ELF-1 (cell line): ENCODE results near the gene ASRGL1.

Experiments used
- DNase-seq: peaks from one replicate; pipeline ENCODE4 v3.0.0-alpha.2; 2016; ENCODE audit warnings: low read depth, low spot score

The ASRGL1 gene

DNA sequence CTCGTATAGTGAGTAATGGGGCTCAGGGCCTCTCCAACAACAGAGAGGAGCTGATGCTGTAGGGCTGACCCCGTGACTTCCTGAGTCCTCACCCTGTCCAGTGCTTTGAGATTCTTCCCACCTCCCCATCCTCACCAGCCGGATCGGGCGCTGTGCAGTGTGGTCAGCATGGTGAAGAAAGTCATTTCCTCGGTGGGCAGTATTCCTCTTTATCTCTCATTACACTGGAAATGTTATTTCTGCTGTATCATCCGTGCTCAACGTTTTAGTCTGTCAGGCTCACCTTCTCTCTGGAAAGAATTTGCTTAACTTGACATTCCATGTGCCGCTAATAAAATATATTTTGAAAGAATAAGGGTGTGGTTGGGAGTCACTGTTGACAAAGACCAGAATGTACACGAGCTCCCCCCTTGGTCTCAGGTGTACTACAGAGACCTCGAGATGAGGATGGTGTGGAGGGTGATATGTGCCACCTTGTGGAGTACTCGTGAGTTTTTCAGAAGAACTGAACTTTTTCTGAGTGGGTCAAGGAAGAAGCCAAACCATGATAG lies 55.9 kb downstream of the ASRGL1 start:
- no peak for DNase-seq

DNA sequence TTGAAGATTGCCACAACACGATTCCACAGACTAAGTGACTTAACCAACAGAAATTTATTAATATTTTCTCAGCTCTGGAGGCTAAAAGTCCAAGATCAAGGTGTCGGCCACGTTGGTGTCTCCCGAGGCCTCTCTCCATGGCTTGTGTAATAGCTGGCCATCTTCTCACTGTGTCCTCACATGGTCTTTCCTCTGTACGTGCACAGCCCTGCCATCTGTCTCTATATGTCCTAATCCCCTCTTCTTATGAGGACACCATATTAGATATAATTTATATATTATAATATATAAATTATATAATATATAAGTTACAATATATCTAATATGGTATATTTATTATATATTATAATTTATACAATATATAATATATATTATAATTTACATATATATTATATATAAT lies 56.5 kb downstream of the ASRGL1 start:
- no peak for DNase-seq

DNA sequence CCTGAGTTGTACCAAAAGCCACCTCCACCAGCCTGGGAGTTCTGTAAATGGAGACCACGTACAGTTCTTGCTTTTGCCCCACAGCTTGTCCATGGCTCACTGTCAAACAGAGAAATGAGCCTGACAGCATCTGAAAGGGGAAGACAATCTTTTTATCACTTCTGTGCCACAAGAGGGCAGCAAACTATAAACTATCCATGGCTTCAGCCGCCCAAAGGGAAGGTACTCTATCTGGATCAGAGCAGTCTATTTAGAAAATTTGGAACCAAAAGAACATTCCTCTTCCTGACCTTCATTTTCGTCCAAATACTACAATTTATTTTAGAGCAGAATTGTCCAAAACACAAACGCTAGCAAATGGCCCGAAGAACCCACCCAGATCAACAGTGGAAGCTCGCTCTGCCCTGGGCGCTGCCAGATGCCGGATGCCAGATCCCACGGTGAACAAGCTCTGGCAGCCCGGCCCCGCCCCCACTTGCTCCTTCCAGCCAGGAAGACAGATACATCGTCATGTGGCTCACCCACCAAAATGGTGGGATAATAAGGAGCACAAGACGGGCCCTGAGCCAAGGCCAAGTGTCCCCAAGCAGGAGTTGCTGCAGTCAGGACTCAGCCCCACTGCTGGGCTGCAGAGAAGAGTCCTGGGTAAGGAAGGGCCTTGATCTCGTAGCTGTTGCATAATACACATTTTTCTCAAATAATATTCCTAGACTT lies 57.7 kb downstream of the ASRGL1 start:
- DNase-seq = peak; percentile 87

DNA sequence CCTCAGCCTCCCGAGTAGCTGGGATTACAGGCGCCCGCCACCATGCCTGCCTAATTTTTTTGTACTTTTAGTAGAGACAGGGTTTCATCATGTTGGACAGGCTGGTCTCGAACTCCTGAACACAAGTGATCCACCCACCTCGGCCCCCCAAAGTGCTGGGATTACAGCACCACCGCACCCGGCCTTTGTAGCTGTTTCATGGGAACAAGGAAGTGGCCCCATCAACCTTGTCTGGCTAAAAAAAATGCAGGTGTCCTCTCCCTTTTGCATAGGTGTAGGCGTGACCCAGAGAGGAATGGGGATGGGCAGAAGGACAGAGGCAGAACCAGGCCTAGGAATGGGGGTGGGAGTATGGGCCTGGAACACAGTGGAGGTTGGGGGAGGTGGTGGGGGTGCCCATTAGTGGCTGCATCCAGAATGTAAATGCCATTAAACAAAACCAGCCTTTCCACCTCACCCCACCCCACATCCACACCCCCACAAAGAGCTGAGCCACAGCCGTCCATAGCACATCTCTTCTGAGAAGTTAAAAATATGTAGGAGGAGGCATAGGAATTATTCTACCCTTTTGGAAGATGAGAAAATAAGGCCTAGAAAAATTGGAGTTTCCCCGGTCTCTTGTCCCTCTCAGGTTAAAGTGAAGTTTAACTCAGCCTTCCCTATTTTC lies 58.8 kb downstream of the ASRGL1 start:
- no peak for DNase-seq

DNA sequence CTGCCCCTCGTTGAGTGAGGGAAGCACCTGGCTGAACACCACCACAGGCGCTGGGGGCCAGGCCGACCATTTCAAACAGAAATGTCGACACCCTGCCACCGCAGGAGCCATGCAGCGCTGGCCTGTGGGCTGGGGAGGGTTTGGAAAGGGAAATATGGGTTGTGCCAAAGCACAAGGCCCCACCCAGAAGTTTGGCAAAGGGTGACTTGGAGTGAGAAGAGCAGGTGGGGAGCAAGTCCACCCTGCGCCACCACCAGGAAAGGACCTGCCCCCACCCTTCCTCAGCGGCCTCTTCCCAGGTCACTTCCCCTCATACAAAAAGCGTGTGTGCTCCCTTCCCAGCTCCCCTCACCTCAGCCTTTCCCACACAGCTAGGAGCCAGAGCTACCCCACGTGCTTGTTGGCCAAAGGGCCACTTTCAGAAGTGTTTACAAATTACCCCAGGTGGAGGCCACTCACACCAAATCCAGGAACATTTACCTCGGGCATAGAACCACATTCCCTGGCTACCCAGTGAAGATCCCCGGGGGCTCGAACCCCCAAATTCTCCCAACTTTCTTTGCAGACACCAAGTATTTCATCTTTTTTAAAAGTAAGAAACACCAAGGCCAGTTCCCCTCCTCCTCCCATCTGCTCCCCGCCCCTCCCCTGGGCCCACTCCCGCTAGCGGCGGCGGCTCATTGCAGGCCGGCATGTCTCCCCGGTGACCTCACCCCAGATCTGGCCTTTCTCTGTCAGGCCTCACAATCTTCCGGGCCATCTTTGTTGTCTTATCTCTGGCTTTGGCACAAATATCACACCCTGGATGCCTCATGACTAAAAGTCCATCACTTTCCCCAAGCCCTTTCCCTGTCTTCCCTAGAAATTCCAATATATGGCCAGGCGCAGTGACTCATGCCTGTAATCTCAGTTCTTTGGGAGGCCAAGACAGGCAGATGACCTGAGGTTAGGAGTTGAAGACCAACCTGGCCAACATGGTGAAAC lies 61.1 kb downstream of the ASRGL1 start:
- peak; percentile 88 for DNase-seq

DNA sequence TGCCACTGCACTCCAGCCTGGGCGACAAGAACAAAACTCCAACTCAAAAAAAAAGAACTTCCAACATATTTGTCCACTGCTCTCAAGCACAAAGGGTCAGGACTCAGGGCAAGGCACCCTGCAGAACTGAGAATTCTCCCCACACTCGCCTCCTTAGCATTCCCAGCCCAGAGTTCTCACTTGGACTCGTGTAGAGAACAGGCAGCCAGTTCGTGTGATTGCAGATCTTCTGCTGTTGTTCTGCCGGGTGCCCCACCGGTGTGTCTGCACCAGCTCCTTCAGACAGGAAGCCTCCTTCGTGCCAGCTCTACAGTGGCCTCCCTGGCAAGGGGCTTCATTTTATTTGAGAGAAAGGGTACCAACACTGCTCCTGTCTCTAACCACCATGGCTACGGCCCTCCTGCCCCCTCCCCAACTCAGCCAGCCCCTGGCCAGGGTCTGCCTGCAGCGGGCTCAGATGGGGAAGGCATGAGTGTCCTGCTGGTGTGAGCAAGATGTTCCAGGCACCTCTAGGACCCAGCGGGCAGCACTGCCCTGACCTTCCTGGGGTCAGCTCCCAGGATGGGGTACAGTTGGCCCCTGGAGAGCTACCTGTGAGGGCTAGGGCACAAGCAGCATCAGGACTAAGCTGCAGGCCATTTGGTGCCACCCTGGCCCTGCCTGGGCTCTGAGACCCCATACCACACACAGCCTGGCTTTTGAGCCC lies 62.1 kb downstream of the ASRGL1 start:
- no peak for DNase-seq

DNA sequence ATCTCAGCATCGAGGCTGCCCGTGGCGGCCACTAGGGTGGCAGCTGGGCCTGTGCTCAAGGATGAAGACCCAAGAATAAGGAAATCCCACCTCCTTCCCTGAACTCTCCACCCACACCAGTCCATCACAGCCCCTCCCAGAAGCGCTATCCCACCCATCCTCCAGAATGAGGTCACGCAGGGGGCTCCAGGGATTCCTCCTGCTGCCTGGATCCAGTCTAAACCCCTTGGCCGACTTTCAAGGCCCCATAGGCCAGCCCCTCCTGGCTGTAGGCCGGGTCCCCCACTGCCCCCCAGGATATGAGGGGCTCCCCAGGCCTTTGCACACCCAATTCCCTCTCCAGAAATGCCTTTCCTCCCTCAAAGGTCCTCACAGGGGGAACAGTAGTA lies 62.6 kb downstream of the ASRGL1 start:
- DNase-seq = peak; percentile 63

DNA sequence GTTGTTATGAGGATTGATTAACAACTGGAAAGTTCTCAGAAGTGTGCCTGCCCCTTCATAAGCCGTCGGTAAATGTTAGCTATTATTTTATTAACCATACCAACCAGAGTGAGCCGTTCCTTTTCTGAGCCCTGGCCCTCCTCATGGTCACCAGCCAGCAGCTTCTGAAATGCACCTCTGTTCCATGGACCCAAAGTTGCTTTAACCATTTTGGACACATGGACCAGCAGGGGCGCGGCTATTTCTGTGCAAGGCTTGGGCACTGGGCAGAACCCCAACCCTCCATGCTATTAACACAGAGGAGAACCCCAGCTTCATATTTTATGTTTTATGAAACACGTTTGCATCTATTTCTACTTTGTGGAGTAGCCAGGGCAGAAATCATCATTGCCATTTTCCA lies 63.0 kb downstream of the ASRGL1 start:
- DNase-seq = no peak

DNA sequence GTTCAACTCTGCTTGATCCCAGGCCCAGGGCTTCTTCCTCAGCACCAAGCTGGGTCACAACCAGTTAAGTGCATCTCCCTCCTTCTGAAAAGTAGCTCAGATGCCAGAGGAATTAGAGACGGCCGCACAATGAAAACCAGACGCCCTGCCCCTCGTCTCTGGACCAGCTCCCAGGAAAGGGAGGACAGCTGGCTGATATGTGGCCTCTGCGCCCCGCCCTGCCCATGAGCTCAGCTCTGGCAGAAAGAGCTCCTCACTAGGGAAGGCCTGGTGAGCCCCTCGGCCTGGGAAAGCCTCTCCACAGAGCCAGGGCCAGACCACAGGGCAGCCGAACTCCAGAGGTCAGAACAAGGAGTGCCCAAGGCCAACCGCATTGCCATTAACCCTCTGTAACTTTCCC lies 63.5 kb downstream of the ASRGL1 start:
- peak; percentile 82 for DNase-seq

DNA sequence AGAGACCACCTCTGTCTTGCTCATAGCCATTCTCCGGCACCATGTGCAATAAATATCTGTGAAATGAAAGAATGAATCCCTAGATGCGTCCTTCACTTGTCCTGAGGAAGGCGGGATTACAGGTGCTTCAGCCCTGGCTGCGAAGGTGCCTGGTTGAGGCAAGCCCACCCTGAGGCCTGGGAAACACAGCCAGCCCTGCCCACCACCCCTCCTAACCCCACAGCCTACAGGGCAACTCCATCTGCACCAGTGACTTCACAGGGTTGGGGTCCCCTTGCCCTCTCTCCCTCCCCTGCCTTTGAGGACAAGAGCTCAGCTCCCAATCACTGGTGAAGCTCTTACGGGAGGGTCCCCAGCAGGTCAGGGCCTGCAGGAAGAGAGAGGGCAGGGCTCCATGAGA lies 64.1 kb downstream of the ASRGL1 start:
- DNase-seq = no peak

DNA sequence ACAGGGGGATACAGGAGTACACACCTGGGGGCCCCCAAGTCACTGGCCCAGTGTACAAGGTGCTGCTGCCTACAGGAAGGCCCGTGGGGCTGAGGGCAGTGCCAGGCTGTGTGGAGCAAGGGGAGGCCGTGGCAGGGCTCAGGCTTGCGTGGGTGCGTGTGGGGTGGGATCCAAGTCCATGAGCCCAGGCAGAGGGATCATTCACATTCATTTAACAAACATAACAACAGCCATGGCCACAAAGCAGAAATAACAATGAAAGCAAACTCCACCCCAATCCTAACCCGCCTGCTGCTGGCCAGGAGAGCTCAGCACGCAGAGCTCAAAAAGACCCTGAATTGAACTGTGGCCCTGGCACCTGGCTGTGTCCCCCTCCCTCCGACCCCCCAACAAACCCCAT lies 64.6 kb downstream of the ASRGL1 start:
- DNase-seq = no peak

DNA sequence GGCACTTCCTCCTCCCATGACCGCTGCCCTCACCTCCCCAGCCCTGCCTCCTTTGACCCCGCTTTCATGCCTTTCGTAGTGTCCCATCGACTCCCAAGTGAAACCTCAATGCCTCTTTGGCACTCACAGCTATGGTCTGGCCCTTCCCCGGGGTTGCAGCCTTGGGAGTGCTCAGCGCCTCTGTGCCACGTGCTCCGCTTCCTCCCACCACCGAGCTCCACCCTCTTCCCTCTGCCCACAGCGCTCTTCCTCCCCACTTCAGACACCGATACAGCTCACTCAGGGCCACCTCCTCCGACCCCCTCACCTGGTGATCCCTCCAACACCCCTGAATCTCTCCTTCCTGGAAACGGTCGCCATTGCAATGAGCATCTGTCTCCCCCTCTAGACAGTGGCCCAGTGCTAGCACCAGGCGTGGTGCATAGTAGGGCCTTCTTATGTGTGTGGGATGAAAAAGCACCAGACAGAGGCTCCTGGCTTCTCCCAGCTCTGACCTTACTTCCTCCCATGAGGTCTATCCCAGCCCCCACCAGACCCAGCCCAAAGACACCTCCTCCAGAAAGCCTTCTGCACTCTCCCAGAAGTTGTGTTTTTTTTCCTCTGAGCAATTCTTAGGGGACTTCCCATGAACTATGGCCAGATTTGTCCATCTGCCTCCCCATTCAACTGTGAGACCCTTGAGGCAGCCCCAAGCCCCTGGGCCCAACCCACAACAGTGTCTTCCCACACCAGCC lies 65.1 kb downstream of the ASRGL1 start:
- no peak for DNase-seq

DNA sequence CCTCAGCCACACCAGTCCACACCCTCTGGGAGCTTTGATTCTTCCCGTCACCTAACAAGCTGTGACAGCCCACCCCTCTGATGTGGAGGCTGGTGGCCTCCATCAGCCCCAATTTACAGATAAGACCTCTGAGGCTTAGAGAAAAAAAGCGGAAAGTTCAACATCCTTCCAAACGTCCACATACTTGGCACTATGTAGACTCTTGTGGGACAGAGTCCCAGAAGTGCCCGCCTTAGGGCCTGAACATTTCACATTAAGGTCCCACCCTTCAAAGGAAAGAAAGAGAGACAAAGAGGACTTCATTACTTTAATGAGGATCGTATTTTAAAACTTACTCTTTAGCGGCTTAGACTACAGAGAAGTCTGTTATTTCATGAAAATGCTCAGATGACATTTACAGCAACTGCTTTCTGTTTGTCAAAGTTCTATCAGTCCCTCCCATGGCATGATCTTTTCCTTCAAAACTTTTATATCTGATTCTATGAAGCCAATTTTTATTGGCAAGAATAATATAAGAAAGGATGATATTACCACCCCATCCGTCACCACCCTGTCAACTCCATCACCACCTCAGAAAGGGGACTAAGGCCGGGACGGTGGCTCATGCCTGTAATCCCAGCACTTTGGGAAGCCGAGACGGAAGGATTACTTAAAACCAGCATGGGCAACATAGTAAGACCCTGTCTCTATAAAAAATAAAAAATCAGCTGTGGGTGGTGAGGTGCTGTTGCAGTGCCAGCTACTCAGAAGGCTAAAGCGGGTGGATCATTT lies 65.9 kb downstream of the ASRGL1 start:
- no peak for DNase-seq

DNA sequence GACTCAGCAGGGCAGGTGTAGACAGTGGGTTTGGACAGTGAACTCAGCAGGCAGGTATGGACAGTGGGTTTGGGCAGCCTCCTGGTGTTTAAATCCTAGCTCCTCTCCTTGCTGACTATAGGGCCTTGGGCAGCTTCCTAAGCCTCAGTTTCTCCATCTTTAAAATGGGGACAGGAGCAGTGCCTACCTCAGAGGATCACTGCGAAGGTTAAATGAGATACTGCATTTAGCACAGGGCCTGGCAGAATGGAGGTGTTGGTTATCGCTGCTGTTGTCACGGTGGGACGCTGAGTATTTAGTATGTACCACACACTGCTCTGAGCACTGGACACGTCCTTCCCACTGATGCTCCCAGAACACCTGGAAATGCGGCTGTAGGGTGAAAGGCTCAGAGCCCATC lies 67.2 kb downstream of the ASRGL1 start:
- no peak for DNase-seq

DNA sequence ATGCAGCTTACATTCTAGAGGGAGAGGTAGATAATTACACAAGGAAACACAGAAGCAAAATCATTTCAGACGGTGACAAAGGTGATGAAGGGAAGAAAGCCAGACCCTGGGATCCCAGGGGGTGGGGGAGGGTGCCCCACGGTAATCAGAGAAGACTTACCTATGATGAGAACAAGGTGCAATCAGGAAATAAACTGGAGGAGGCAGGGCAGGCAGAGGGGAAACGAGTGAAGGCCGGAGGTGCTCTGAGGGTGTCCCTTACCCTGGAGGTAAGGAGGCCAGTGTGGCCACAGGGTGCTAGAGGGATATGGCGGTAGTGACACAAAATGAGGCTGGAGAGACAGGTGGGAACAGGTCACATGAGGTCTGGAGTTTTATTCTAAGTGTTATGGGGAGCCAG lies 67.7 kb downstream of the ASRGL1 start:
- no peak for DNase-seq

DNA sequence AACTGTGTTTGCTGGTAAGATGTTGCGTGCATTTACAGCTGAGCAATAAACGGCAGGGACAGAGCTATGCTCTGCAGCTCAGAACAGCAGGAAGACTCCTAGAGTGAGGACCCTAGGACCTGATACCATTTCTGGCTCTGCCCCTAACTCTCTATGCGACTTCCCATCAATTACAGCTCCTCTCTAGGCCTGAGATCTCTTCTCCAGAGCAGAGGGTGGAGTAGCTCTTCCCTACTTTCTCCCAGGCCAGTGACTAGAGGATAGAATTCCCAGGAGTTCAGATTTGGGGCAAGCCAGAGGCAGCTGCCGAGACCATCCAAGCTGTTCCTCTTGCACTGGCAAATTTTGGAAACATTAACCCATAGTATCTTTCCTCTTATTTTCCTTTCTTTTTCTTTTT lies 68.8 kb downstream of the ASRGL1 start:
- no peak for DNase-seq

DNA sequence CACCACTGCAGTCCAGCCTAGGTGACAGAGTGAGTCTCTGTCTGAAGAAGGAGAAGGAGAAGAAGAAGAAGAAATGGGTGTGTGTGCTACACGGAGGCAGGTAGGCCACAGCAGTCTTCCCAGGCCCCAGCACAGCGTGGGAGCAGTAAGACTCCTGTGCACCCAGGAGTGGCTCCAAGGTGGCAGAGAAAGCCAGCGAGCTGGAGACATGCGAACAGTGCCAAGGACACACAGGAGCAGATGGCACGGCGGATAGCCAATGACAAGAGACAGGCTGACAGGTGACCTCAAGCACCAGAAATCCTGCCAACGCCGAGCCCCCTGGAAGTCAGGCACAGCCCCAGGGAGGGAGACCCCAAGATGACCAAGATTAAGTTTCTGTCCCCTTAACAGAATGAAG lies 72.6 kb downstream of the ASRGL1 start:
- no peak for DNase-seq

DNA sequence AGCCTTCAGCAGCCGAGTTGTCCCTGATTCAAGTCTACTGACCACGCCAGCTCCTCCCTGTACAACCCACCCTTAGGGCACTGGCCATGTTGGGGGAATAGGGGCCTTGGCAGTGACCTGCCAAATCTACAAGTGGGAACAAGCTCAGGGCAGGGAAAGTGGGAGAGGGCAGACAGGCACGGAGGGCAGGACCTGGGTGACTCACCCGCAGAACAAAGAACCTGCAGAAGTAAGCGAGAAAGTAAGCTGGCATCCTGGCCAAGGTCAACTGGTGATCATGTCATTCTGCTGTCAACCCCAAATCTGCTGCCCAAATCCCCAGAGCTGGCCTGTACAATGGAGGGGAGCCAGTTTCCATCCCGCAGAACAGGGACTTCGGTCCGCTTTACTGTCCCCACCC lies 73.7 kb downstream of the ASRGL1 start:
- DNase-seq = no peak

DNA sequence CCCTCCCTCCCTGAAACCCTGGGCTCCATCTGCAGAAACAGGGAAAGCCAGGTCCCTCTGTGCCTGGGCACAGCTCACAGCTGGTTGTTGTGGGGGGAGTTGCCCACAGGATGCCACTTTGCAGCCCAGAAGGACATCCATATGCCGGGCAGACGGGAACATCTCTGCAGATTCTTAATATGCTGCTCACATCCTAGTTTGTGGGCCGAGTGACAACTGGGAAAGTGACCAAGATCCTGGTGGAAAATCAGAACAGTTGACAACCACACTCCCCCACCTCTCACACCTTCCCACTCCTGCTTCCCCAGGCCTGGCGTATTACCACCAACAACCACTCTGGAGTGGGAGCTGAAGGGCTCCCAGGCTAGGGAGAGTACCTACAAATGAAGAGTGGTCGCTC lies 74.3 kb downstream of the ASRGL1 start:
- DNase-seq = no peak

DNA sequence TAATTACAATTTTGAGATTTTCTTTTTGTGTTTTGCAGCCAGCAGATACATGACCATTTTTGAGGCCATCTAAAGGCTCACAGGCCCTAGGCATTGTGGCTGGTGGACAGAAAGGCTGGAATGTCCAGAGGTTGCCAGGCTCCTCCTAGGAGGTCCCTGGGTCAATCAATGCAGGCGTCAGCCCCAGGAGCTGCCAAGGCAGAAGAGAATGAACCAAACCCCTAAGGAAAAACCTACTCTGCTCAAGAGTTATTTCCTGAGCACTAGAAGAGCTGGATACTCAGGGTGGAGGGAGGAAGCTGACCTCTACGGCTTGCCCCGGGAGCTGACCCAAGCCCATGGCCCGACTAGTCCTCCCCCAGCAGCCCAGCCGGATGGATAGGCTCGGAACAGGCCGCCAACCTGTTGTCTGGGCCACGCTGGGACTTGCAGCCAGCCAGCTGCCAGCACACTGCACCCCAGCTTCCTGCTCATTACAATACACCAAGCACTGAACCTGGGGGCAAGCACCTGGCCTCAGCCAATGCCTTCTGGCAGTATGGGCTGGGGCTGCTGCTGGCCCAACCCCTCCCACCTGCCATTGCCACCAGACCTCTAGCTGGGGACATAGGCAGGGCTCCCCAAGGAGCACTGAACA lies 75.9 kb downstream of the ASRGL1 start:
- DNase-seq = no peak
